ENCODE measurements around the gene TBXAS1.

GRCh38 chr7:140006600-140006999 is 177.5 kb downstream of the TBXAS1 start:
- no peak for TF ChIP-seq POLR2A (IDR thresholded peaks at IDR 0.05; ENCODE audit: low read length)
- TF ChIP-seq GATA1 (IDR thresholded peaks at IDR 0.05; ENCODE audit: low read depth, low read length): no peak

All from erythroblast (primary cell).